ENCODE measurements around the gene ZBTB20. TPM values are rescaled to one million over a fixed set of nuclear protein-coding genes. Genes with fewer than 3 reads are reported as not detected.

The ZBTB20 gene
- total RNA-seq, 1 donor from 2014 or later = 15.5 TPM

DNA sequence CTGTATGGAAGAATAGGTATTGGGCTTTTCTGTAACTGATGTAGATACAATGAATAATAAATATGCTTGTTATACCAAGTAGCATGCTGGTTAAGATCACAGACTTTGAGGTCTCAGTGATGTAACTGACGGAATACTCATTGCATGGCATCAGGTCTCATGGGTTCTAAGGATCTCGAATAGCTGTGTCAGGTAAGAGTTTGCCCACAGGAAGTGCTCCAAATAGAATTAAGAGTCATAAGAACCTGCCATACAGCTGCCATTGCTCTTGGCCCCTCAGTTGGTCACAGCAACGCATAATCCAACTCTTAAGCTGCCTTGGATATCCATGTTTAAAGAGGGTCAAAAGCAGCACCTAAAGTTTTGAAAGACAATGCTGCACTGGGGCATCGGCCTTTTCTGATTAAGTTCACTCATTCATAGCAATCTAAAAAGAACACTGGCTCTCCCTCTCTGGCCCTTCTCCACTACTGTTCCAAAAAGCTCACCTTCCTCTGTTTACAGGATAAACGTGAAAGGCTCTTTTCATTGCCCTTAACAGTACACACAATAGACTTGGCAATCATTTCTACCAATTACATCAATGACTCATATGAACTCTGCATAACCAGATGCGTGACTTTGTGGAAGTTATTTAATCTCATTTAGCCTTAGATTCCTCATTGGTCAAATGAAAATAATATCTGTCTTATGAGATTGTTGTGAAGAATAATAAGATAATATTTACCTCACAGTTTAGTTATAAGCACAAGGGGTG lies 74.6 kb downstream of the ZBTB20 start:
- no peak for DNase-seq (ENCODE audit: low spot score)

DNA sequence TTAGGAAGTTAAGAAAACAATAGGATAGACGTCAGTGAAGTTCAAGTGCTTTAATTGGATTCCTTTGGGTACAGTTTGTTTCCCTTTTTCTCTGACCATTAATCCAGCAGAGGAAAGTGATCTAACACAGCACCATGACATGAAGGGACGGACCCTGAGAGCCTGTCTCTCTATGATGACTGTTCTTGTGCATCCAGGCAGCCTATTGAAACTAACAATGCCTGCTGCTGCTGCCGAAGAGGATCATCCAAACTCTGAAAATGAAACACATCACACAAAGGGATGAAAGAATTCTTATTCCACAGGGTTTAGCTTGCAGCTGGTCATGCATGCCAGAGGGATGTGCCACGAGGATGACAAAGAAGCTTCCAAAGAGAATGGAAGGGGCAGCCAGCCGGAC lies 75.5 kb downstream of the ZBTB20 start:
- H3K36me3 Mint-ChIP-seq (ENCODE audit: low read depth) = peaks cover 3% of the 10 kb centered on the region
- peaks cover 17% of the 10 kb centered on the region for H3K4me1 Mint-ChIP-seq (ENCODE audit: low read depth)
- no peak overlapping the region for H3K4me3 Mint-ChIP-seq (ENCODE audit: unreplicated experiment)
- no peaks in the 10 kb centered on the region for H3K27me3 Mint-ChIP-seq (ENCODE audit: low read depth)
- TF ChIP-seq, protein P1, sequence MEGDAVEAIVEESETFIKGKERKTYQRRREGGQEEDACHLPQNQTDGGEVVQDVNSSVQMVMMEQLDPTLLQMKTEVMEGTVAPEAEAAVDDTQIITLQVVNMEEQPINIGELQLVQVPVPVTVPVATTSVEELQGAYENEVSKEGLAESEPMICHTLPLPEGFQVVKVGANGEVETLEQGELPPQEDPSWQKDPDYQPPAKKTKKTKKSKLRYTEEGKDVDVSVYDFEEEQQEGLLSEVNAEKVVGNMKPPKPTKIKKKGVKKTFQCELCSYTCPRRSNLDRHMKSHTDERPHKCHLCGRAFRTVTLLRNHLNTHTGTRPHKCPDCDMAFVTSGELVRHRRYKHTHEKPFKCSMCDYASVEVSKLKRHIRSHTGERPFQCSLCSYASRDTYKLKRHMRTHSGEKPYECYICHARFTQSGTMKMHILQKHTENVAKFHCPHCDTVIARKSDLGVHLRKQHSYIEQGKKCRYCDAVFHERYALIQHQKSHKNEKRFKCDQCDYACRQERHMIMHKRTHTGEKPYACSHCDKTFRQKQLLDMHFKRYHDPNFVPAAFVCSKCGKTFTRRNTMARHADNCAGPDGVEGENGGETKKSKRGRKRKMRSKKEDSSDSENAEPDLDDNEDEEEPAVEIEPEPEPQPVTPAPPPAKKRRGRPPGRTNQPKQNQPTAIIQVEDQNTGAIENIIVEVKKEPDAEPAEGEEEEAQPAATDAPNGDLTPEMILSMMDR (IDR thresholded peaks at IDR 0.05) = no peak
- no peak overlapping the region for H3K27ac Mint-ChIP-seq (ENCODE audit: unreplicated experiment)
- DNase-seq (ENCODE audit: low spot score) = no peak
- peaks cover 10% of the 10 kb centered on the region for H3K9me3 Mint-ChIP-seq (ENCODE audit: low read depth)

More for the DNA sequence above, 74.6 kb downstream of the ZBTB20 start:
- no peak overlapping the region for H3K4me3 Mint-ChIP-seq (ENCODE audit: unreplicated experiment)
- TF ChIP-seq, protein P1 (IDR thresholded peaks at IDR 0.05) = no peak
- H3K27me3 Mint-ChIP-seq (ENCODE audit: low read depth) = no peaks in the 10 kb centered on the region
- H3K9me3 Mint-ChIP-seq (ENCODE audit: low read depth) = peaks cover 10% of the 10 kb centered on the region
- H3K36me3 Mint-ChIP-seq (ENCODE audit: low read depth) = peaks cover 3% of the 10 kb centered on the region
- no peak overlapping the region for H3K27ac Mint-ChIP-seq (ENCODE audit: unreplicated experiment)
- peaks cover 17% of the 10 kb centered on the region for H3K4me1 Mint-ChIP-seq (ENCODE audit: low read depth)

DNA sequence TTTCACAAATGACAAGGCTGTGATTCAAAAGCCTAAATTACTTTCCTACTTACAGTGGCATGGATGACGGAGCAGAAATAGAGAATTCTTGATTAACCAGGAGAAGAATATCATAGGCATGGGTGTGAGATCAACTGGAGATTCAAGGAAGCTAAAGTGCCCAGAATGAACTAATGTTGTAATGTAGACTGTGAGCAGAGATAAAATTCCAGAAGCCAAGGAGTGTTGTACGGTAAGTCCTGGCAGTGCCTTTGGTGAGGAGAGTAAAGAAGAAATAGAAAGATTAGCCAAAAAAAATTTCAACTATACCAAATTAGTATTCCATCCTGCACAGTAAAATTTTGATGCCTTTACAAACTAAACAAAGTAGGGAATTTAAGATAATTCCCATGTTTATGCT lies 75.9 kb downstream of the ZBTB20 start:
- TF ChIP-seq, protein P1 (IDR thresholded peaks at IDR 0.05) = no peak
- DNase-seq (ENCODE audit: low spot score) = no peak
- peaks cover 7% of the 10 kb centered on the region for H3K9me3 Mint-ChIP-seq (ENCODE audit: low read depth)
- peaks cover 3% of the 10 kb centered on the region for H3K36me3 Mint-ChIP-seq (ENCODE audit: low read depth)
- H3K27me3 Mint-ChIP-seq (ENCODE audit: low read depth) = no peaks in the 10 kb centered on the region
- H3K4me3 Mint-ChIP-seq (ENCODE audit: unreplicated experiment) = no peak overlapping the region
- no peak overlapping the region for H3K27ac Mint-ChIP-seq (ENCODE audit: unreplicated experiment)
- peaks cover 17% of the 10 kb centered on the region for H3K4me1 Mint-ChIP-seq (ENCODE audit: low read depth)

DNA sequence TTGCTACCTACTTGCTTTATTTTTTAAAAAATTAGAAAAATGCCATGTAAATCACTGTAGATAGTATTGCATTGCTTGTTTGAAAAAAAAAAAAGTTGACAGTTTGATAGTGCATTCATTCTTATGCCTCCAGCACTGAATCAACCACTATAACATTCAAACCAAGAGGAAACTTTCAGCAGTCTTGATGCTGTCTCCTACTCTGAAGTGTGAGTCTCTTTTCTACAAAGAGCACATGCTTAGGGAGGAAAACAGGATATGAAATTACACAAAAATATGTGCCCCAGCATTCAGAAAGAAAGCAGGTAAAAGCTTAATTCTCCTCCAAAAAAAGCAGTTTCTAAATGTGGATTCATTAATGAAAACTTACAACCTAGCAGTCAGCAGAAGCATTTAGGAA lies 78.3 kb downstream of the ZBTB20 start:
- H3K9me3 Mint-ChIP-seq (ENCODE audit: low read depth) = no peaks in the 10 kb centered on the region

DNA sequence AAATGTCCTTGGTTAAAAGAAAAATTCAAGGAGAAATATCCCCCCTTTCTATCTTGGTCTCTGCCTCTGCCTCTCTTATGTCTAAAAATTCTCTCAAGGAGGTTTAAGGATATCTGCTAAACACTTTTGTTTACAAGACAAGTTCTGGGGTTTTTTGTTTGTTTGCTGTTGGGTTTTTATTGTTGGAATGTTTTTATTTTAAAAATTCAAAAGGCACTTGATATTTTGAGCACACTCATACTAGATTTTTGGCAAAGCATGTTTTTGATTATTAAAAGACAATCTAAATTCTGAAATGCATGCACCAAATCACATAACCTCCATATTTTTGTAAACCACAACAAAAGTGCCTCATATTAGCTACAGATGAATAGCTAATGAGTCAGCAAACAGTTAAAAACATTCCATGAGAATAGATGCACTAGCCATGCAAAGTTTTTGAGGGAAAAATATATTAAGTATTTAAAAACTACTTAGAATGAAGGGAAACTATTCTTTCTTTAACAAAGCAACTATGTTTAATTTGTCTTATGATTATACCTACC lies 84.6 kb downstream of the ZBTB20 start:
- peaks cover 2% of the 10 kb centered on the region for H3K36me3 Mint-ChIP-seq (ENCODE audit: low read depth)
- no peaks in the 10 kb centered on the region for H3K27me3 Mint-ChIP-seq (ENCODE audit: low read depth)
- H3K4me3 Mint-ChIP-seq (ENCODE audit: unreplicated experiment) = no peak overlapping the region
- H3K9me3 Mint-ChIP-seq (ENCODE audit: low read depth) = peaks cover 3% of the 10 kb centered on the region
- H3K4me1 Mint-ChIP-seq (ENCODE audit: low read depth) = no peaks in the 10 kb centered on the region
- no peak overlapping the region for H3K27ac Mint-ChIP-seq (ENCODE audit: unreplicated experiment)
- DNase-seq (ENCODE audit: low spot score) = no peak
- TF ChIP-seq, protein P1 (IDR thresholded peaks at IDR 0.05) = no peak

More for the DNA sequence above, 78.3 kb downstream of the ZBTB20 start:
- DNase-seq (ENCODE audit: low spot score) = no peak
- no peak overlapping the region for H3K27ac Mint-ChIP-seq (ENCODE audit: unreplicated experiment)
- no peaks in the 10 kb centered on the region for H3K27me3 Mint-ChIP-seq (ENCODE audit: low read depth)
- TF ChIP-seq, protein P1 (IDR thresholded peaks at IDR 0.05) = no peak
- no peaks in the 10 kb centered on the region for H3K36me3 Mint-ChIP-seq (ENCODE audit: low read depth)
- H3K4me3 Mint-ChIP-seq (ENCODE audit: unreplicated experiment) = no peak overlapping the region
- H3K4me1 Mint-ChIP-seq (ENCODE audit: low read depth) = peaks cover 17% of the 10 kb centered on the region
